ENCODE measurements around the gene EPHB2. TPM values are rescaled to one million over a fixed set of nuclear protein-coding genes. Genes with fewer than 3 reads are reported as not detected.

EPHB2 gene
- total RNA-seq, 6 experiments from 2014 or later = 13.1 to 36.4 (median 30.9) TPM

- Mint-ChIP-seq H3K36me3 (ENCODE audit: low read depth) (no peaks in the 10 kb centered on the region), H3K4me3 (no peak overlapping the region), H3K9me3 (no peaks in the 10 kb centered on the region), H3K27me3 (ENCODE audit: insufficient read depth) (peaks cover 43% of the 10 kb centered on the region), H3K4me1 (ENCODE audit: low read depth) (no peaks in the 10 kb centered on the region), H3K27ac (no peak overlapping the region)
- no peak for DNase-seq
- TF ChIP-seq, protein P1, sequence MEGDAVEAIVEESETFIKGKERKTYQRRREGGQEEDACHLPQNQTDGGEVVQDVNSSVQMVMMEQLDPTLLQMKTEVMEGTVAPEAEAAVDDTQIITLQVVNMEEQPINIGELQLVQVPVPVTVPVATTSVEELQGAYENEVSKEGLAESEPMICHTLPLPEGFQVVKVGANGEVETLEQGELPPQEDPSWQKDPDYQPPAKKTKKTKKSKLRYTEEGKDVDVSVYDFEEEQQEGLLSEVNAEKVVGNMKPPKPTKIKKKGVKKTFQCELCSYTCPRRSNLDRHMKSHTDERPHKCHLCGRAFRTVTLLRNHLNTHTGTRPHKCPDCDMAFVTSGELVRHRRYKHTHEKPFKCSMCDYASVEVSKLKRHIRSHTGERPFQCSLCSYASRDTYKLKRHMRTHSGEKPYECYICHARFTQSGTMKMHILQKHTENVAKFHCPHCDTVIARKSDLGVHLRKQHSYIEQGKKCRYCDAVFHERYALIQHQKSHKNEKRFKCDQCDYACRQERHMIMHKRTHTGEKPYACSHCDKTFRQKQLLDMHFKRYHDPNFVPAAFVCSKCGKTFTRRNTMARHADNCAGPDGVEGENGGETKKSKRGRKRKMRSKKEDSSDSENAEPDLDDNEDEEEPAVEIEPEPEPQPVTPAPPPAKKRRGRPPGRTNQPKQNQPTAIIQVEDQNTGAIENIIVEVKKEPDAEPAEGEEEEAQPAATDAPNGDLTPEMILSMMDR (IDR thresholded peaks at IDR 0.05) = no peak
These were observed 247.9 kb downstream of the EPHB2 start for GRCh38 chr1:22958556-22958955.

DNA sequence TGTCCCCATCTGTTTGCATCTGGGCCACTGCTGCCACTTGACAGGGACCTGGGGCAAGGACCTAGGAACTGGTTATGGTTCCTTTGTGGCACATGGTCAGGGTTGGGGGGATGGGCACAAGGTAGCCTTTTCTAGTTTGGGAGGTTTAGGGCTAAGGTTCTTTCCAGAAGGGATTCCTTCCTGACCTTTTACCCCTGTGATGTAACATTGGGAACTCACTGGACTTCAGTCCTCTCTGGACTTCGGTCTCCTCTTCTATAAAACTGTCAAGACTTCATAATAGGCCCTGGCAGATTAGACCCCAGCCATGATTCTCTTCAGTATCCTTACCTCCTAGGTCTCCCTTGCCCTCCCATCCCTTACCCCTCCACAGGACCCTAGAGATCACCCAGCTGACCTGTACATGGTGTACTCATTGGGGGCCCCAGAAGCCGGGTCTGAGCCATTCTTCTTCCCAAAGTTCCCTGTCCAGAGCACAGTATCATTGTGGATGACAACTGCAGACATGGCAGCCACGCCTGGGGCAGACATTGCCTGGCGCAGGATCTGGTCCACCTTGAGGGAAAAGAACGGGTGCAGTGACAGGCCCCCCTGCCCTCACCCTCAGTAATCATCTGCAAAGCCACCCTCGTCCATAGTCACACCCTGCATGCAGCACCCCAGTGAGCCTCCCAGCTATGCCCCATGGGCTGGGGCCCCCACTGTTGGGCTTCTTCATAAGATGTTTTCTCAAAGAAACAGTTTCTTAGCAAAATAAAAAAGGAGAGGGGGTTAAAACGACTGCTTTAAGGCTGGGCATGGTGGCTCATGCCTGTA is 249.1 kb downstream of the EPHB2 start:
- no peaks in the 10 kb centered on the region for H3K9me3 Mint-ChIP-seq
- H3K27me3 Mint-ChIP-seq (ENCODE audit: insufficient read depth) = peaks cover 36% of the 10 kb centered on the region
- H3K36me3 Mint-ChIP-seq (ENCODE audit: low read depth) = no peaks in the 10 kb centered on the region
- no peak overlapping the region for H3K4me3 Mint-ChIP-seq
- TF ChIP-seq, protein P1 (IDR thresholded peaks at IDR 0.05) = no peak
- no peak for DNase-seq
- no peak overlapping the region for H3K27ac Mint-ChIP-seq
- H3K4me1 Mint-ChIP-seq (ENCODE audit: low read depth) = no peaks in the 10 kb centered on the region

DNA sequence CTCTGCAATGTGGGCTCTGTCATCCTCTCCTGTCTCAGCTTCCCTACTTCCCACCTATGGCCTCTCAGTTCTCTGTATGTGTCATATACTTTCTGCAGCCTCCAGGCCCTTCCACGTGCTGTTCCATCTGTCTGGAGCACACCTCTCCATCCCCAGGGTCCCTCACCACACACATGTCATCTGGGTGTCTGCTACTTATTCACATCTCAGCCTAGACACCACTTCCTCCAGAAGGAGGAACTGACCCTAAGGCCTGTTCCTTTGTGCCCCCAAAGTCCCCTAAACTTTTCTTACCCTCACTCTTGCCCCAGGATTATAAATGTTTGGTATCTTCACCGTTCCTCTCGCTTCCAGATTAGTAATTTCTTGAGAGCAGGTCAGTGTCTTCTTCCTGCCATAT is 251.9 kb downstream of the EPHB2 start:
- H3K4me3 Mint-ChIP-seq = no peak overlapping the region
- TF ChIP-seq, protein P1 (IDR thresholded peaks at IDR 0.05) = no peak

GRCh38 chr1:22963044-22963677 is 252.5 kb downstream of the EPHB2 start:
- peaks cover 5% of the 10 kb centered on the region; the same call in 1 of the 2 replicates for H3K36me3 Mint-ChIP-seq (ENCODE audit: low read depth)
- H3K4me1 Mint-ChIP-seq (ENCODE audit: low read depth) = no peaks in the 10 kb centered on the region
- H3K27ac Mint-ChIP-seq = no peak overlapping the region
- peaks cover 7% of the 10 kb centered on the region for H3K9me3 Mint-ChIP-seq
- no peak overlapping the region for H3K4me3 Mint-ChIP-seq
- H3K27me3 Mint-ChIP-seq (ENCODE audit: insufficient read depth) = peaks cover 30% of the 10 kb centered on the region
- TF ChIP-seq, protein P1 (IDR thresholded peaks at IDR 0.05) = no peak
- no peak for DNase-seq

More for the DNA sequence above, 251.9 kb downstream of the EPHB2 start:
- no peaks in the 10 kb centered on the region for H3K4me1 Mint-ChIP-seq (ENCODE audit: low read depth)
- no peak for DNase-seq
- H3K27me3 Mint-ChIP-seq (ENCODE audit: insufficient read depth) = peaks cover 33% of the 10 kb centered on the region
- H3K9me3 Mint-ChIP-seq = peaks cover 7% of the 10 kb centered on the region
- H3K27ac Mint-ChIP-seq = no peak overlapping the region
- H3K36me3 Mint-ChIP-seq (ENCODE audit: low read depth) = peaks cover 5% of the 10 kb centered on the region; the same call in 1 of the 2 replicates

GRCh38 chr1:22966309-22966708 is 255.7 kb downstream of the EPHB2 start:
- H3K9me3 Mint-ChIP-seq = peaks cover 7% of the 10 kb centered on the region
- peaks cover 5% of the 10 kb centered on the region; the same call in 1 of the 2 replicates for H3K36me3 Mint-ChIP-seq (ENCODE audit: low read depth)
- no peak overlapping the region for H3K27ac Mint-ChIP-seq
- peaks cover 40% of the 10 kb centered on the region for H3K27me3 Mint-ChIP-seq (ENCODE audit: insufficient read depth)
- peaks cover 9% of the 10 kb centered on the region for H3K4me1 Mint-ChIP-seq (ENCODE audit: low read depth)
- TF ChIP-seq, protein P1 (IDR thresholded peaks at IDR 0.05) = no peak
- DNase-seq = no peak
- H3K4me3 Mint-ChIP-seq = no peak overlapping the region
